Testis (tissue), 2 donors: Measurements from ENCODE around the gene DISP2.

Source experiments
- CTCF ChIP-seq, 3 experiments: fragments of 450-650 bp in 2 of 3; fragments of 200-600 bp in 1 of 3; sonication (generic) in 1 of 3; IDR thresholded peaks; one replicate each; pipeline ENCODE4 v1.5.1; 2016 to 2019; ENCODE audit warnings: antibody characterized with exemption in 3 of 3, mild to moderate bottlenecking in 2 of 3, moderate library complexity in 1 of 3
- POLR2A ChIP-seq: fragments of 450-650 bp; IDR thresholded peaks from one replicate; pipeline ENCODE4 v1.6.1; 2017; ENCODE audit warnings: antibody characterized with exemption, mild to moderate bottlenecking, moderate library complexity

- TF ChIP-seq POLR2A, result no peak
- no peak for TF ChIP-seq CTCF (IDR thresholded peaks at IDR 0.05)
These were observed 66.6 kb downstream of the DISP2 start for GRCh38 chr15:40424483-40425115.
